GM21619 (cell line): Measurements from ENCODE around the gene TFF2.

Experiments
- ATAC-seq: cut with Tn5 transposase; IDR thresholded peaks from one replicate; pipeline ENCODE4 v1.9.1; 2021; ENCODE audit not compliant: unreplicated experiment

The TFF2 gene

GRCh38 chr21:42384156-42384945 lies 33.6 kb upstream of the TFF2 start:
- ATAC-seq: no peak

- ATAC-seq: no peak
Observed at GRCh38 chr21:42383331-42383730, 32.5 kb upstream of the TFF2 start.

- ATAC-seq: no peak
Observed at GRCh38 chr21:42382915-42383314, 32.1 kb upstream of the TFF2 start.

- ATAC-seq: no peak
Observed at GRCh38 chr21:42381347-42381984, 30.7 kb upstream of the TFF2 start.

GRCh38 chr21:42379426-42380215 lies 28.8 kb upstream of the TFF2 start:
- no peak for ATAC-seq

GRCh38 chr21:42378418-42378817 lies 27.6 kb upstream of the TFF2 start:
- ATAC-seq: no peak

- ATAC-seq: no peak
Observed at GRCh38 chr21:42377951-42378340, 27.2 kb upstream of the TFF2 start.

GRCh38 chr21:42377211-42377950 lies 26.6 kb upstream of the TFF2 start:
- ATAC-seq: no peak

- ATAC-seq: no peak
Observed at GRCh38 chr21:42376338-42376982, 25.7 kb upstream of the TFF2 start.

GRCh38 chr21:42375966-42376337 lies 25.2 kb upstream of the TFF2 start:
- no peak for ATAC-seq

- ATAC-seq: no peak
Observed at GRCh38 chr21:42375506-42375905, 24.7 kb upstream of the TFF2 start.

GRCh38 chr21:42374864-42375499 lies 24.2 kb upstream of the TFF2 start:
- ATAC-seq: no peak

GRCh38 chr21:42374457-42374856 lies 23.7 kb upstream of the TFF2 start:
- ATAC-seq: no peak

GRCh38 chr21:42373908-42374455 lies 23.2 kb upstream of the TFF2 start:
- ATAC-seq: no peak

GRCh38 chr21:42373196-42373907 lies 22.6 kb upstream of the TFF2 start:
- no peak for ATAC-seq

GRCh38 chr21:42370894-42371654 lies 20.3 kb upstream of the TFF2 start:
- ATAC-seq: no peak

- no peak for ATAC-seq
Observed at GRCh38 chr21:42369821-42370220, 19.0 kb upstream of the TFF2 start.

- no peak for ATAC-seq
Observed at GRCh38 chr21:42367367-42368165, 16.8 kb upstream of the TFF2 start.
